ENCODE results near the gene AMIGO3. TPM values are rescaled to one million over a fixed set of nuclear protein-coding genes. Genes with fewer than 3 reads are reported as not detected.

Gene AMIGO3, protein sequence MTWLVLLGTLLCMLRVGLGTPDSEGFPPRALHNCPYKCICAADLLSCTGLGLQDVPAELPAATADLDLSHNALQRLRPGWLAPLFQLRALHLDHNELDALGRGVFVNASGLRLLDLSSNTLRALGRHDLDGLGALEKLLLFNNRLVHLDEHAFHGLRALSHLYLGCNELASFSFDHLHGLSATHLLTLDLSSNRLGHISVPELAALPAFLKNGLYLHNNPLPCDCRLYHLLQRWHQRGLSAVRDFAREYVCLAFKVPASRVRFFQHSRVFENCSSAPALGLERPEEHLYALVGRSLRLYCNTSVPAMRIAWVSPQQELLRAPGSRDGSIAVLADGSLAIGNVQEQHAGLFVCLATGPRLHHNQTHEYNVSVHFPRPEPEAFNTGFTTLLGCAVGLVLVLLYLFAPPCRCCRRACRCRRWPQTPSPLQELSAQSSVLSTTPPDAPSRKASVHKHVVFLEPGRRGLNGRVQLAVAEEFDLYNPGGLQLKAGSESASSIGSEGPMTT
- total RNA-seq: 0.27 to 0.35 TPM in 2 of 3 replicates, not detected in the other
- long read RNA-seq, transcript AMIGO3-201 (1 exons, 2,862 nt): major isoform, 9 of 9 reads
- long read RNA-seq, partial matches to known transcripts: 0 of 9 reads
- long read RNA-seq, other reads (novel, unspliced or antisense): 0 of 9 reads

DNA sequence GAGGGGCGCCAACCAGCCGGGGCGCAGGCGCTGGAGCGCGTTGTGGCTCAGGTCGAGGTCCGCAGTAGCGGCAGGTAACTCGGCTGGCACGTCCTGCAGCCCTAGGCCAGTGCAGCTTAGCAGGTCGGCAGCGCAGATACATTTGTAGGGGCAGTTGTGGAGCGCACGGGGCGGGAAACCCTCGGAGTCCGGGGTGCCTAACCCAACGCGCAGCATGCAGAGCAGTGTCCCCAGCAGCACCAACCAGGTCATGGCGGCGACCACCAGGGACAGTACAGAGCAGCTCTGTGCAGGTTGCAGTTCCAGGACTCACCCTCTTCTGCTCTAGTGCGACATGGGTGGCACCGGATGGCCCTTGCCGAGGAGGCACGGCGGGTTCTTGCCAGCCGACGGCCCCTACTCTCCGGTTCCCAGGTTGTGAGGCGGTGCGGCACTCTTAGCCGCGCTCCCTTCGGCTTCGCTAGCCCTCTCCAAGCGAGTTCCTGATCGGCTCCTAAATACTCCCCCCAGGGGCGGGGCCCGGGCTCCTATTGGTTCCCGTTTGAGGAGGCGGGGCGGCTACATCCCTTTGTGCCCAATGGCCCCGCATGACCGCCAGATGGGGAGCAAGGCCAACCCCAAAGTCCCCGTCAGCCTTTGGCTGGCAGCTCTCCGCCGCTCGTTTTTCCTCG is at the start of gene AMIGO3:
TSS of gene AMIGO3 (minus strand) at position 471 of the 671 bp plus-strand sequence. CDS start at position 252, 219 bp downstream.
- Mint-ChIP-seq H3K27me3 (ENCODE audit: low read depth) (no peaks in the 10 kb centered on the region), H3K27ac (ENCODE audit: unreplicated experiment) (peak within 1 kb of the TSS; percentile 83), H3K9me3 (ENCODE audit: low read depth) (no peaks in the 10 kb centered on the region), H3K36me3 (ENCODE audit: low read depth) (no peaks in the 10 kb centered on the region), H3K4me3 (ENCODE audit: unreplicated experiment) (peak within 1 kb of the TSS; percentile 74), H3K4me1 (ENCODE audit: low read depth) (peaks cover 43% of the 10 kb centered on the region)
- peak; percentile 97 for DNase-seq (ENCODE audit: low spot score)
- TF ChIP-seq, protein P1, sequence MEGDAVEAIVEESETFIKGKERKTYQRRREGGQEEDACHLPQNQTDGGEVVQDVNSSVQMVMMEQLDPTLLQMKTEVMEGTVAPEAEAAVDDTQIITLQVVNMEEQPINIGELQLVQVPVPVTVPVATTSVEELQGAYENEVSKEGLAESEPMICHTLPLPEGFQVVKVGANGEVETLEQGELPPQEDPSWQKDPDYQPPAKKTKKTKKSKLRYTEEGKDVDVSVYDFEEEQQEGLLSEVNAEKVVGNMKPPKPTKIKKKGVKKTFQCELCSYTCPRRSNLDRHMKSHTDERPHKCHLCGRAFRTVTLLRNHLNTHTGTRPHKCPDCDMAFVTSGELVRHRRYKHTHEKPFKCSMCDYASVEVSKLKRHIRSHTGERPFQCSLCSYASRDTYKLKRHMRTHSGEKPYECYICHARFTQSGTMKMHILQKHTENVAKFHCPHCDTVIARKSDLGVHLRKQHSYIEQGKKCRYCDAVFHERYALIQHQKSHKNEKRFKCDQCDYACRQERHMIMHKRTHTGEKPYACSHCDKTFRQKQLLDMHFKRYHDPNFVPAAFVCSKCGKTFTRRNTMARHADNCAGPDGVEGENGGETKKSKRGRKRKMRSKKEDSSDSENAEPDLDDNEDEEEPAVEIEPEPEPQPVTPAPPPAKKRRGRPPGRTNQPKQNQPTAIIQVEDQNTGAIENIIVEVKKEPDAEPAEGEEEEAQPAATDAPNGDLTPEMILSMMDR (IDR thresholded peaks at IDR 0.05): peak; percentile 79

DNA sequence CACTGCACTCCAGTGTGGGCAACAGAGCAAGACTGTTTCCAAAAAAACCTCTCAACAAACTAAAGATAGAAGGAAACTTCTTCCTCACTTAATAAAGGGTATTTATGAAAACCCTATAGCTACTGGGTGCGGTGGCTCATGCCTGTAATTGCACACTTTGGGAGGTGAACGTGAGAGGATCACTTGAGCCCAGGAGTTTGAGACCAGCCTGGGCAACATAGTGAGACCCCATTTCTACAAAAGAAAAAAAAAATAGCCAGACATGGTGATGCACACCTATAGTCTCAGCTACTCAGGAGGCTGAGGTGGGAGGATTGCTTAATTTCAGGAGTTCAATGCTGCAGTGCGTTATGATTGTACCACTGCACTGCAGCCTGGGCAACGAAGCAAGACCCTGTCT is 44.5 kb upstream of the AMIGO3 start:
- TF ChIP-seq, protein P1 (IDR thresholded peaks at IDR 0.05): no peak
- H3K9me3 Mint-ChIP-seq (ENCODE audit: low read depth): no peaks in the 10 kb centered on the region
- H3K27ac Mint-ChIP-seq (ENCODE audit: unreplicated experiment): no peak overlapping the region
- H3K4me1 Mint-ChIP-seq (ENCODE audit: low read depth): peaks cover 10% of the 10 kb centered on the region
- no peaks in the 10 kb centered on the region for H3K27me3 Mint-ChIP-seq (ENCODE audit: low read depth)
- H3K4me3 Mint-ChIP-seq (ENCODE audit: unreplicated experiment): no peak overlapping the region
- H3K36me3 Mint-ChIP-seq (ENCODE audit: low read depth): no peaks in the 10 kb centered on the region
- no peak for DNase-seq (ENCODE audit: low spot score)

DNA sequence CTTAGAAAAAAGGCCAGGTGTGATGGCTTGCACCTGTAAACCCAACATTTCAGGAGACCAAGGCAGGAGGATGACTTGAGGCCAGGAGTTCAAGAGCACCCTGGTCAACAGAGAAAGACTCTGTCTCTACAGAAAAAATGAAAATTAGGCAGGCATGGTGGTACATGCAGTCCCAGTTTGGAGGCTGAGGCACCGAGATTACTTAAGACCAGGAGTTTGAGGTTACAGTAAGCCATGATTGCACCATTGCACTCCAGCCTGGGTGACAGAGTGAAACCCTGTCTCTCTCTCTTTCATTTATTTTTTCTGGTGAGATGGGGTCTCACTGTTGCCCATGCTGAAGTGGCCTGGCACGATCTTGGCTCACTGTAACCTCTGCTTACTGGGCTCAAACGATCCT is 42.2 kb upstream of the AMIGO3 start:
- H3K36me3 Mint-ChIP-seq (ENCODE audit: low read depth): no peaks in the 10 kb centered on the region
- TF ChIP-seq, protein P1 (IDR thresholded peaks at IDR 0.05): no peak

DNA sequence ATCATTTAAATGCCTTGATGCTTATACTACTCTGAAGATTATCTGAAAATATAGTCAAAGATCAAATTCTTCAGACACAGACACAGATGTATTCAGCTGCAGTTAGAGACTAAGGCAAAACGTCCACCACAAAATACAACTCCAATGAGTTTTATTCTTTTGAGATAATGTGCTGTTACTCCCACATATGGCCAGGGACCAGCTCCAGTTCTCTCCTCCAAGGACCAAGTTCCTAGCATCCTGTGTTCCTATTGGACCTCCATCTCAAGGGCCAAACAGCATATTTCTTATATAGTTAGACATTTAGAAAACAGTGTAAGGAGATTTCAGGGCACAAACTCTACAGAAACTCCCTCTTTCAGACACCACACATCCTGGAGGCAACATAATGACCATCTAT is 39.7 kb upstream of the AMIGO3 start:
- no peaks in the 10 kb centered on the region for H3K36me3 Mint-ChIP-seq (ENCODE audit: low read depth)
- peaks cover 23% of the 10 kb centered on the region for H3K4me1 Mint-ChIP-seq (ENCODE audit: low read depth)
- DNase-seq (ENCODE audit: low spot score): no peak
- H3K4me3 Mint-ChIP-seq (ENCODE audit: unreplicated experiment): no peak overlapping the region
- TF ChIP-seq, protein P1 (IDR thresholded peaks at IDR 0.05): no peak
- no peak overlapping the region for H3K27ac Mint-ChIP-seq (ENCODE audit: unreplicated experiment)
- no peaks in the 10 kb centered on the region for H3K9me3 Mint-ChIP-seq (ENCODE audit: low read depth)
- H3K27me3 Mint-ChIP-seq (ENCODE audit: low read depth): no peaks in the 10 kb centered on the region

More for the DNA sequence above, 42.2 kb upstream of the AMIGO3 start:
- H3K4me3 Mint-ChIP-seq (ENCODE audit: unreplicated experiment): no peak overlapping the region
- H3K27ac Mint-ChIP-seq (ENCODE audit: unreplicated experiment): no peak overlapping the region
- H3K4me1 Mint-ChIP-seq (ENCODE audit: low read depth): peaks cover 10% of the 10 kb centered on the region
- no peaks in the 10 kb centered on the region for H3K9me3 Mint-ChIP-seq (ENCODE audit: low read depth)
- no peak for DNase-seq (ENCODE audit: low spot score)
- H3K27me3 Mint-ChIP-seq (ENCODE audit: low read depth): no peaks in the 10 kb centered on the region

DNA sequence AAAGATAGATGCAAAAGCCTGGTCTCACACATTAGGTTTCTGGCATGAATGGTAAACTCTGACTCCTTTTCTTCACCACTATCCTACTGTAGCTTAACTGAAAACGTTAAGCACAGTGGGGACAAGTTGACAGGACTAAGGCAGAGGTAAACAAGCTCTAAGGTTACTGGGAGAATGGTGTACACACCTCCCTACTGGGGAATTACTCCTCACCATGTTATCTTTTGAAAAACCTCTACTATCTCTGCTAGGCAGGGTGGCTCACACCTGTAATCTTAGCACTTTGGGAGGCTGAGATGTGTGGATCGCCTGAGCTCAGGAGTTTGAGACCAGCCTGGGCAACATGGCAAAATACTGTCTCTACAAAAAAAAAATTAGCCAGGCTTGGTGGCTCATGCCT is 37.7 kb upstream of the AMIGO3 start:
- TF ChIP-seq, protein P1 (IDR thresholded peaks at IDR 0.05): no peak
- Mint-ChIP-seq H3K4me3 (ENCODE audit: unreplicated experiment) (no peak overlapping the region), H3K27me3 (ENCODE audit: low read depth) (no peaks in the 10 kb centered on the region), H3K4me1 (ENCODE audit: low read depth) (peaks cover 29% of the 10 kb centered on the region), H3K9me3 (ENCODE audit: low read depth) (no peaks in the 10 kb centered on the region), H3K36me3 (ENCODE audit: low read depth) (peaks cover 2% of the 10 kb centered on the region), H3K27ac (ENCODE audit: unreplicated experiment) (no peak overlapping the region)
- no peak for DNase-seq (ENCODE audit: low spot score)

Data from chondrocyte (in vitro differentiated cells).